Measurements from ENCODE around the gene GLRX. TPM values are rescaled to one million over a fixed set of nuclear protein-coding genes. Genes with fewer than 3 reads are reported as not detected.

The GLRX gene
- polyA plus RNA-seq, 3 donors from 2014 or later = 261 to 295 (median 263) TPM

DNA sequence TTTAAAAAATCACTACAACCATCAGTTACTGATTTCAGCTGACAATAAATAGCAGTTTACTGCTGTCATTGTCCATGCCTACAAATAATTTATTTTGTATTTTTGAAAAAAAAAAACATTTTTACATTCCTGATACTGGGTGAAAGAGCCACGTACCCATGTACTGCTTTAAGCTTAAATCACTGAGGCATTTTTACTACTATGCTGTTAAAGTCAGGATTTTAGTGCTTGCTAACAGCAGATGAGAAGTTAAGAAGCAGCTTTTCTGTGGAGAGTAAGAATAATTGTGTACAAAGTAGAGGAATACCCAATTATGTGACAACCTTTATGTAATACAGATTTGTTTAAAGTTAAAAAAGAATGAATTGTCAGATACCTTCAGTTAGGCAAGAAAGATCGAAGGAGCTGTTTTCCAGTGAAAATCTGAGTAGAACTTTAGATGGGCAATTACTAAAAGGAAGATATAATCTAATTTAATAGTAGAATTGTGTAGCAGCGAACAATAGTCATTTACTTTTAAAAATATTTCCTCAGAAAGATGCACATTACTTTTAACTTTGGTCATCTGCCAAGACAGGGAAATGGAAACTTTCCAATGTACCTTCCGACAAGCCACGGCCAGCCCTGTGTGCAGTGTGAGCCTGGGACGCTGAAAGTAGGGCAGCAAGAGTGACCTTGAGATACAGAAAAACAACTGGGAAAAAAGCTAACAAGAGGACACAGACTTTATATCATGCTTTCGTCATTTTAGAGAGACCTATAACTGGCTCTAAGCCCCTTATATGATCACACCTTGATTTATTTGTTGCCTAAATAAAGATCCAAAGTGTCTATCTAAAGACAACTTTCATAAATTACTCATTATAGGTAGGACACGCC, 51.5 kb downstream of the GLRX start:
- no peaks in the 10 kb centered on the region for H3K9me3 Mint-ChIP-seq
- no peak overlapping the region for H3K4me3 Mint-ChIP-seq
- no peak for DNase-seq
- H3K27me3 Mint-ChIP-seq (ENCODE audit: low read depth in 3 of 3) = peaks cover 0 to 2% (median 0%) of the 10 kb centered on the region in 3 donors
- H3K36me3 Mint-ChIP-seq = peaks cover 7 to 25% (median 16%) of the 10 kb centered on the region in 3 donors
- peak overlapping the region; percentile 43 to 97 (median 70) for H3K27ac Mint-ChIP-seq
- peaks cover 17 to 44% of the 10 kb centered on the region in 2 donors for H3K4me1 Mint-ChIP-seq

DNA sequence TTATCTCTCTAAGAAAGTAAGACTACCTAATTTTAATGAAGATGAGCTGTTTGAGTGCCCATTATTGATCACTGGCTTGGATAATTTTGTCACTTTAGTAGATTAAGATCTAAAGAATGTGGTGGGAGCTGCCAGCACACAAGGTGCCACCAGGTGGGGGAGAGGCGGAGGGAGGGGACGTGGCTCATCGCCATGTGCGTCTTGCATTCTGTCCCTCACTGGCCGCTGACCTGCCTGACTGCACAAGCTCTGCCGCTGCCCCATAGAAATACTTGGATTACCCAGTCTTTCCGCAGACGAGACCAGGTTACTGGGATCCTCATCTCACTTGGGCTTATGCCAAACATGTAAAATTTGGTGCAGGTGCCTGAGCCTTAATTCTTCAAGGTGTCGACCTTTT, 53.8 kb downstream of the GLRX start:
- Mint-ChIP-seq H3K4me3 (no peak overlapping the region), H3K36me3 (peaks cover 17 to 30% (median 24%) of the 10 kb centered on the region in 3 donors), H3K4me1 (peaks cover 14 to 31% of the 10 kb centered on the region in 2 donors), H3K27ac (no peak overlapping the region), H3K9me3 (no peaks in the 10 kb centered on the region), H3K27me3 (ENCODE audit: low read depth in 3 of 3) (peaks cover 0 to 2% (median 0%) of the 10 kb centered on the region in 3 donors)
- no peak for DNase-seq

DNA sequence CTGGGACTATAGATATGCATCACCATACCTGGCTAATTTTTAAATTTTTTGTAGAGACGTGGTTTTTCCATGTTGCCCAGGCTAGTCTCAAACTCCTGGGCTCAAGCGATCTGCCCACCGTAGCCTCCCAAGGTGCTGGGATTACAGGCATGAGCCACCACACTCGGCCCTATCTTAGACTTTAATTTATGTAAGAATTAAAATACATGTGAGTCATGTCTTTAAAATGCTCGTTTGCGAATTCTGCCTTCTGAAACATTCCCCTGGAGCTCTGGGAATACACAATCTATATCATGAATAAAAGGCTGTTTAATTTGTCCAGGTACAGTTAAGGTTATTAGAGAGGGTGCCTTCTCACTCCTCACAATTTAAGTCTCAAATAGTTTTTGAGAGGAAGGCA, 58.6 kb downstream of the GLRX start:
- no peak overlapping the region for H3K27ac Mint-ChIP-seq
- H3K9me3 Mint-ChIP-seq = no peaks in the 10 kb centered on the region
- no peak for DNase-seq
- no peak overlapping the region for H3K4me3 Mint-ChIP-seq
- H3K4me1 Mint-ChIP-seq = peaks cover 42 to 44% of the 10 kb centered on the region in 2 donors
- no peaks in the 10 kb centered on the region for H3K27me3 Mint-ChIP-seq (ENCODE audit: low read depth in 3 of 3)
- H3K36me3 Mint-ChIP-seq = peaks cover 19 to 28% (median 21%) of the 10 kb centered on the region in 3 donors

Other genes starting within 250 kb of the GLRX start
- 1 to 10 TPM in 2 of 3 donors, under 1 TPM in 1; 0.94 to 1.9 (median 1.2) TPM for gene GPR150, start 202.6 kb downstream of the GLRX start, polyA plus RNA-seq
- gene RFESD, start 175.9 kb downstream of the GLRX start, polyA plus RNA-seq = 1 to 10 TPM in 2 of 3 donors, under 1 TPM in 1; 0.98 to 9.3 (median 2.4) TPM
- 1 to 10 TPM in 2 of 3 donors, not detected in 1; 1.4 to 1.6 TPM for gene SPATA9, start 139.7 kb downstream of the GLRX start, polyA plus RNA-seq
- gene RHOBTB3, start 91.4 kb downstream of the GLRX start, polyA plus RNA-seq = 10 to 100 TPM; 22.9 to 44.6 (median 25.7) TPM
- gene ELL2, start 139.1 kb upstream of the GLRX start, polyA plus RNA-seq = 1 to 10 TPM; 2.7 to 5.4 (median 5.2) TPM

Measured in immature natural killer cell (primary cell).